ENCODE measurements around the gene SEC31A. TPM values are rescaled to one million over a fixed set of nuclear protein-coding genes. Genes with fewer than 3 reads are reported as not detected.

Gene SEC31A
- total and polyA plus RNA-seq, 2 experiments from 2014 or later, result 91.0 to 98.8 TPM

- no peaks in the 10 kb centered on the region for H3F3A ChIP-seq (replicated peaks; ENCODE audit: low read depth)
- no peaks in the 10 kb centered on the region for H3K9me3 Mint-ChIP-seq
- H3K9me2 ChIP-seq (ENCODE audit: insufficient read depth), result no peaks in the 10 kb centered on the region
- H3K4me3 Mint-ChIP-seq, result no peak overlapping the region
- H3K27me3 Mint-ChIP-seq (ENCODE audit: insufficient read depth, low read depth, poor library complexity), result no peaks in the 10 kb centered on the region
- H3K79me2 ChIP-seq (replicated peaks; ENCODE audit: insufficient read depth), result peaks cover 99% of the 10 kb centered on the region
- no peak overlapping the region for H3K4me2 ChIP-seq
- no peaks in the 10 kb centered on the region for H3K36me3 ChIP-seq (ENCODE audit: insufficient read depth)
- H4K20me1 ChIP-seq (replicated peaks; ENCODE audit: insufficient read depth), result peaks cover 25% of the 10 kb centered on the region
- H3K4me1 ChIP-seq (ENCODE audit: insufficient read depth), result peaks cover 12% of the 10 kb centered on the region
- DNase-seq (ENCODE audit: low spot score) (no peak), ATAC-seq (no peak)
- H2AFZ ChIP-seq, result no peak overlapping the region
- H3K4me1 Mint-ChIP-seq, result peaks cover 4% of the 10 kb centered on the region; the same call in 2 of the 3 replicates
- H3K4me3 ChIP-seq, result no peak overlapping the region
- H3K27ac Mint-ChIP-seq, result no peak overlapping the region
- no peak overlapping the region for H3K27ac ChIP-seq (ENCODE audit: low read depth)
- H3K27me3 ChIP-seq (ENCODE audit: insufficient read depth), result no peaks in the 10 kb centered on the region
- H3K36me3 Mint-ChIP-seq (ENCODE audit: low read depth), result 0 out of 3 replicates have a peak, but pooled peaks cover 5% of the 10 kb centered on the region
- no peak for TF ChIP-seq EZH2phosphoT487 (IDR thresholded peaks at IDR 0.05; ENCODE audit: unreplicated experiment)
- TF ChIP-seq ZNF462 (CRISPR knock-in tag; IDR thresholded peaks at IDR 0.05), result no peak
Observed at GRCh38 chr4:82885410-82885809, 5.5 kb downstream of the SEC31A start.

GRCh38 chr4:82868572-82868971 is 22.4 kb downstream of the SEC31A start:
- no peak for ATAC-seq
- Histone ChIP-seq H3K4me2 (no peak overlapping the region), H3K79me2 (replicated peaks; ENCODE audit: insufficient read depth) (no peaks in the 10 kb centered on the region; the same call in 1 of the 2 replicates), H3K4me1 (ENCODE audit: insufficient read depth) (no peaks in the 10 kb centered on the region), H3K4me3 (no peak overlapping the region), H3K27ac (ENCODE audit: low read depth) (no peak overlapping the region), H3F3A (replicated peaks; ENCODE audit: low read depth) (no peaks in the 10 kb centered on the region), H3K27me3 (ENCODE audit: insufficient read depth) (no peaks in the 10 kb centered on the region), H2AFZ (no peak overlapping the region), H3K36me3 (ENCODE audit: insufficient read depth) (peaks cover 58% of the 10 kb centered on the region), H4K20me1 (replicated peaks; ENCODE audit: insufficient read depth) (peaks cover 16% of the 10 kb centered on the region), H3K9me2 (ENCODE audit: insufficient read depth) (no peaks in the 10 kb centered on the region)
- no peaks in the 10 kb centered on the region for H3K9me3 Mint-ChIP-seq
- H3K36me3 Mint-ChIP-seq (ENCODE audit: low read depth), result peaks cover 61% of the 10 kb centered on the region
- H3K27ac Mint-ChIP-seq, result no peak overlapping the region
- DNase-seq (ENCODE audit: low spot score), result no peak
- H3K4me3 Mint-ChIP-seq, result no peak overlapping the region
- H3K27me3 Mint-ChIP-seq (ENCODE audit: insufficient read depth, low read depth, poor library complexity), result peaks cover 2% of the 10 kb centered on the region
- no peak for TF ChIP-seq POLR2AphosphoS5 (IDR thresholded peaks at IDR 0.05; ENCODE audit: low read depth)
- no peak for TF ChIP-seq STAT1 (IDR thresholded peaks at IDR 0.05; ENCODE audit: unreplicated experiment)
- TF ChIP-seq, protein P1, sequence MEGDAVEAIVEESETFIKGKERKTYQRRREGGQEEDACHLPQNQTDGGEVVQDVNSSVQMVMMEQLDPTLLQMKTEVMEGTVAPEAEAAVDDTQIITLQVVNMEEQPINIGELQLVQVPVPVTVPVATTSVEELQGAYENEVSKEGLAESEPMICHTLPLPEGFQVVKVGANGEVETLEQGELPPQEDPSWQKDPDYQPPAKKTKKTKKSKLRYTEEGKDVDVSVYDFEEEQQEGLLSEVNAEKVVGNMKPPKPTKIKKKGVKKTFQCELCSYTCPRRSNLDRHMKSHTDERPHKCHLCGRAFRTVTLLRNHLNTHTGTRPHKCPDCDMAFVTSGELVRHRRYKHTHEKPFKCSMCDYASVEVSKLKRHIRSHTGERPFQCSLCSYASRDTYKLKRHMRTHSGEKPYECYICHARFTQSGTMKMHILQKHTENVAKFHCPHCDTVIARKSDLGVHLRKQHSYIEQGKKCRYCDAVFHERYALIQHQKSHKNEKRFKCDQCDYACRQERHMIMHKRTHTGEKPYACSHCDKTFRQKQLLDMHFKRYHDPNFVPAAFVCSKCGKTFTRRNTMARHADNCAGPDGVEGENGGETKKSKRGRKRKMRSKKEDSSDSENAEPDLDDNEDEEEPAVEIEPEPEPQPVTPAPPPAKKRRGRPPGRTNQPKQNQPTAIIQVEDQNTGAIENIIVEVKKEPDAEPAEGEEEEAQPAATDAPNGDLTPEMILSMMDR (conservative IDR thresholded peaks at IDR 0.05; ENCODE audit: low read depth in 2 of 2), result no peak
- H3K4me1 Mint-ChIP-seq, result no peaks in the 10 kb centered on the region

Measured in GM23338 (cell line).